ENCODE measurements around the gene PRG3. TPM values are rescaled to one million over a fixed set of nuclear protein-coding genes. Genes with fewer than 3 reads are reported as not detected.

Gene PRG3
- total RNA-seq, 6 donors from 2014 or later, result not detected

DNA sequence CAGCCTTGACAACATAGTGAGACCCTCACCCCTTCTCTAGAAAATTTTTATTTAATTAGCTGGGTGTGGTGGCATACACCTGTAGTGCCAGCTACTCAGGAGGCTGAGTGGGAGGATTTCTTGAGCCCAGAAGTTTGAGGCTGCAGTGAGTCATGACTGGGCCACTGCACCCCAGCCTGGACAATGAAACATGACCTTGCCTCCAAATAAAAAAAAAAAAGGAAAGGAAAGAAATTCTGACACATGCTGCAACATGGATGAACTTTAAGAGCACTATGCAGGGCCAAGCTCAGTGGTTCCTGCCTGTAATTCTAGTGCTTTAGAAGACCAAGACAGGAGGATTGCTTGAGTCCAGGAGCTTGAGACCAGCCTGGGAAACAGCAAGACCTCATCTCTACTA lies 37.2 kb upstream of the PRG3 start:
- Histone ChIP-seq H3K4me3 (no peak overlapping the region), H3K4me1 (peaks cover 5 to 15% (median 12%) of the 10 kb centered on the region in 4 donors), H3K27me3 (no peaks in the 10 kb centered on the region), H3K36me3 (peaks cover 31 to 85% (median 54%) of the 10 kb centered on the region in 4 donors), H3K9me3 (no peaks in the 10 kb centered on the region), H3K27ac (no peak overlapping the region)
- ATAC-seq (ENCODE audit: low FRiP score in 2 of 2) (no peak), DNase-seq (no peak)
- TF ChIP-seq EP300 (IDR thresholded peaks at IDR 0.05) (no peak), POLR2A (IDR thresholded peaks at IDR 0.05) (no peak), POLR2AphosphoS5 (IDR thresholded peaks at IDR 0.05) (no peak)
- TF ChIP-seq, protein P1, sequence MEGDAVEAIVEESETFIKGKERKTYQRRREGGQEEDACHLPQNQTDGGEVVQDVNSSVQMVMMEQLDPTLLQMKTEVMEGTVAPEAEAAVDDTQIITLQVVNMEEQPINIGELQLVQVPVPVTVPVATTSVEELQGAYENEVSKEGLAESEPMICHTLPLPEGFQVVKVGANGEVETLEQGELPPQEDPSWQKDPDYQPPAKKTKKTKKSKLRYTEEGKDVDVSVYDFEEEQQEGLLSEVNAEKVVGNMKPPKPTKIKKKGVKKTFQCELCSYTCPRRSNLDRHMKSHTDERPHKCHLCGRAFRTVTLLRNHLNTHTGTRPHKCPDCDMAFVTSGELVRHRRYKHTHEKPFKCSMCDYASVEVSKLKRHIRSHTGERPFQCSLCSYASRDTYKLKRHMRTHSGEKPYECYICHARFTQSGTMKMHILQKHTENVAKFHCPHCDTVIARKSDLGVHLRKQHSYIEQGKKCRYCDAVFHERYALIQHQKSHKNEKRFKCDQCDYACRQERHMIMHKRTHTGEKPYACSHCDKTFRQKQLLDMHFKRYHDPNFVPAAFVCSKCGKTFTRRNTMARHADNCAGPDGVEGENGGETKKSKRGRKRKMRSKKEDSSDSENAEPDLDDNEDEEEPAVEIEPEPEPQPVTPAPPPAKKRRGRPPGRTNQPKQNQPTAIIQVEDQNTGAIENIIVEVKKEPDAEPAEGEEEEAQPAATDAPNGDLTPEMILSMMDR (IDR thresholded peaks at IDR 0.05), result no peak

DNA sequence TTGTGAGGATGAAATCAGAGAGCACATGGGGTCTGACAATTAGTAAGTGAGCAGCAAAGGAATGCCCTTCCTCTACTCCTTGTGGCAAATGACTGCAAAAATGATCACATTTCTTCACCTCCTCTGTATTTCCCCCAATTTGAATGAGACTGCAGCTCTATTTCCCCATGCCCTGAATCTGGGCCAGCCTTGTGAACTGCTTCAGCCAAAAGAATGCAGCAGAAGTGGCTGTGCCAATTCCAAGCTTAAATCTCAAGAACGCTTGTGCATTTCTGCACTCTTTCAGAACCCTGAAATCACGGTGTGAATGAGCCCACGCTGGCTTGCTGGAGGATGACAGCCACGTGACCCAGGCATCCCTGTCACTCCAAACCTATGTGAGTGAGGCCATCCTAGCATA lies 36.1 kb upstream of the PRG3 start:
- peaks cover 5 to 12% (median 12%) of the 10 kb centered on the region in 4 donors for H3K4me1 ChIP-seq
- no peak for TF ChIP-seq POLR2A (IDR thresholded peaks at IDR 0.05)
- no peak for TF ChIP-seq POLR2AphosphoS5 (IDR thresholded peaks at IDR 0.05)
- TF ChIP-seq, protein P1 (IDR thresholded peaks at IDR 0.05), result no peak
- TF ChIP-seq EP300 (IDR thresholded peaks at IDR 0.05), result no peak
- WGBS, 2 donors, result 53 to 58% methylated on average over 4 of the region's 4 CpGs
- peak overlapping the region in 2 of 4 donors; percentile 6 to 30 for H3K27ac ChIP-seq
- no peak overlapping the region for H3K4me3 ChIP-seq
- H3K36me3 ChIP-seq, result peaks cover 31 to 93% (median 56%) of the 10 kb centered on the region in 4 donors
- ATAC-seq (ENCODE audit: low FRiP score in 2 of 2) (peak in 1 of 2 donors; percentile 31), DNase-seq (no peak)
- no peaks in the 10 kb centered on the region for H3K27me3 ChIP-seq
- H3K9me3 ChIP-seq, result no peaks in the 10 kb centered on the region

DNA sequence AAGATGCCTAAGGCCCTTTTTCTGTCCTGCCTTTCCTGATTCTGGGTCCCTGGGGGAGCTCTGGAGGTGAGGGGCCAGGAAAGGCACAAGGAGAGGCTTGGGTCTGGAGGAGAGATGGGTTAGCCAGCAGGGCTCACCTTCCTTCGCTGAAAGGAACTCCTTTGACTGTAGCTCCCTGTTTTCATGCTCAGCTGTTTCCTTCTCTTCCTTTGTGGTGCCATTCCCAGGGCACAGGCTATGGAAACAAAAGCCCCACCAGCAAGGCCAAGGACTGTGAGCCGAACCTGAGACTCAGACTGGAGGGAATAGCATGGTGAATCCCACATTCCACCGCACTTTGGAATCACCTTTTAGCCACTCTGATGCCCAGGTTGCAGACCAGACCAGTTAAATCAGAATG lies 35.5 kb upstream of the PRG3 start:
- H3K4me3 ChIP-seq, result no peak overlapping the region
- H3K9me3 ChIP-seq, result no peaks in the 10 kb centered on the region
- peaks cover 5 to 12% (median 12%) of the 10 kb centered on the region in 4 donors for H3K4me1 ChIP-seq
- DNase-seq (no peak), ATAC-seq (ENCODE audit: low FRiP score in 2 of 2) (no peak)
- H3K27ac ChIP-seq, result peak overlapping the region in 3 of 4 donors; percentile 6 to 33 (median 18)
- 93 to 94% methylated on average over 3 of the region's 3 CpGs for WGBS, 2 donors
- peaks cover 35 to 95% (median 56%) of the 10 kb centered on the region in 4 donors for H3K36me3 ChIP-seq
- no peaks in the 10 kb centered on the region for H3K27me3 ChIP-seq
- no peak for TF ChIP-seq POLR2AphosphoS5 (IDR thresholded peaks at IDR 0.05)
- TF ChIP-seq POLR2A (IDR thresholded peaks at IDR 0.05), result no peak
- TF ChIP-seq, protein P1 (IDR thresholded peaks at IDR 0.05), result no peak
- no peak for TF ChIP-seq EP300 (IDR thresholded peaks at IDR 0.05)

DNA sequence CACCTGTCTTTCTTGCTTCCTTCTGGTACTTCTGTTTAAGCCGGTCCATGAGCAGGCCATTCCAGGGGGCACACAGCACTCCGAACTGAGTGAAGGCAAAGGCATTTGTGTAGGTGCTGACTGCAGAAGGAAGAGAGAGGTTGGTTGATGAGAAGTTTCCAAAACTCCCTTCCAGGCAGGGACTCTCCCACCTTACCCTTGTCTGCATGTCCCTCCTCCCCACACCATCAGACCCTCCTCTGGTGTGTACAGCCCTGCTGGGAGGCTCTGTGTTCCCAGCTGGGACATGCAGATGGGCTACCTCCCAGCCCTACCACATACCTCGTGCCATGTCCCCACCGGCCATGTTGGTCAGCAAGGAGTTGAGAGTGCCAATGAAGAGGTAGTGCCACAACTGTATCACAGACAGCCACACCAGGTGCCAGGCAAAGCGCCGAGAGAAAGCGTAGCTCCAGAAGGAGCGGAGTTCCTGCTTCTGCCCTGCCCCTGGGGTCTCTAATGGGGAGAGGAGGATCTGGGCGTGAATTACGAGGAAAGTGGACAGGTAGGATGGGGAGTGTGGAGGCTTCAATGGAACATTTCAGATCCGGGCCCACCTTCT lies 33.8 kb upstream of the PRG3 start:
- no peak overlapping the region for H3K27ac ChIP-seq
- no peaks in the 10 kb centered on the region for H3K9me3 ChIP-seq
- no peak for ATAC-seq (ENCODE audit: low FRiP score in 2 of 2)
- peaks cover 5 to 12% (median 12%) of the 10 kb centered on the region in 4 donors for H3K4me1 ChIP-seq
- no peak overlapping the region for H3K4me3 ChIP-seq
- no peak for TF ChIP-seq POLR2AphosphoS5 (IDR thresholded peaks at IDR 0.05)
- H3K36me3 ChIP-seq, result peaks cover 38 to 97% (median 66%) of the 10 kb centered on the region in 4 donors
- no peak for DNase-seq
- no peaks in the 10 kb centered on the region for H3K27me3 ChIP-seq
- WGBS, 2 donors, result 97 to 98% methylated on average over 10 to 11 of the region's 11 CpGs

DNA sequence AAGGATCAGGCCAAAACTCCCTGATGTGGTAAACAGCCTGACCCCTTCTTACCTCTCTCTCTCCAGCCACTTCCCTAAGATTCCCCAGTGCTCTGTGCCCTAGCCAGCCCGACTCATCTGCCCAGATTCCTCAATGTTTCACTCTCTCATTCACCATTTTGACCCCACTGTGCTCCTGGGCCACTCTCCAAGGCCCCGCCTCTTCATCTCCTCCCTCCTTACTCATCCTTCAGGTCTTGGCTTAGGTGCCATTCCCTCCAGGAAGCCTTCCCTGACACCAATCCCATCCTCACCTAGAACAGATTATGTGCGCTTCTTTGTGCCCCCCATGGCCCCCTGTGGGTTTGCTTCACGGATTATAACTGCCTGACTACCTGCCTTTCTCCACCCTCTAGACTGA lies 32.7 kb upstream of the PRG3 start:
- H3K9me3 ChIP-seq, result no peaks in the 10 kb centered on the region
- WGBS, 2 donors, result 88 to 97% methylated on average over 4 of the region's 4 CpGs
- ATAC-seq (ENCODE audit: low FRiP score in 2 of 2), result no peak

More for the DNA sequence above, 32.7 kb upstream of the PRG3 start:
- no peak for DNase-seq
- H3K27ac ChIP-seq, result no peak overlapping the region
- H3K4me3 ChIP-seq, result no peak overlapping the region
- no peaks in the 10 kb centered on the region for H3K27me3 ChIP-seq
- no peak for TF ChIP-seq EP300 (IDR thresholded peaks at IDR 0.05)
- TF ChIP-seq, protein P1 (IDR thresholded peaks at IDR 0.05), result no peak
- TF ChIP-seq POLR2AphosphoS5 (IDR thresholded peaks at IDR 0.05), result no peak
- TF ChIP-seq POLR2A (IDR thresholded peaks at IDR 0.05), result no peak
- H3K4me1 ChIP-seq, result peaks cover 5 to 12% (median 12%) of the 10 kb centered on the region in 4 donors
- H3K36me3 ChIP-seq, result peaks cover 48 to 98% (median 70%) of the 10 kb centered on the region in 4 donors

Measured in upper lobe of left lung (tissue), 6 donors.